GM18873 (cell line): ENCODE data around the gene ELMOD3.
"Not testable (repeated sequence)": the region's sequence is repeated elsewhere in the genome, so short reads cannot be mapped to it uniquely, and the experiment has no call there.

Source experiments
- ATAC-seq: cut with Tn5 transposase; IDR thresholded peaks from one replicate; pipeline ENCODE4 v1.9.1; 2021; ENCODE audit warnings: mild to moderate bottlenecking, moderate library complexity, moderate number of reproducible peaks; ENCODE audit not compliant: unreplicated experiment, low FRiP score

The ELMOD3 gene

GRCh38 chr2:85367180-85367579 lies 12.6 kb downstream of the ELMOD3 start:
- ATAC-seq, result no peak

- no peak for ATAC-seq
Measured at GRCh38 chr2:85368921-85369320, 14.4 kb downstream of the ELMOD3 start.

- no peak for ATAC-seq
Measured at GRCh38 chr2:85369500-85369899, 14.9 kb downstream of the ELMOD3 start.

- no peak for ATAC-seq
Measured at GRCh38 chr2:85371045-85371444, 16.5 kb downstream of the ELMOD3 start.

GRCh38 chr2:85376291-85377065 lies 21.9 kb downstream of the ELMOD3 start:
- ATAC-seq, result no peak

- ATAC-seq, result no peak
Measured at GRCh38 chr2:85377083-85377482, 22.5 kb downstream of the ELMOD3 start.

GRCh38 chr2:85378257-85378656 lies 23.7 kb downstream of the ELMOD3 start:
- ATAC-seq, result no peak

GRCh38 chr2:85380048-85380447 lies 25.5 kb downstream of the ELMOD3 start:
- no peak for ATAC-seq

- not testable (repeated sequence) for ATAC-seq
Measured at GRCh38 chr2:85383151-85383550, 28.6 kb downstream of the ELMOD3 start.

- ATAC-seq, result no peak
Measured at GRCh38 chr2:85383850-85384249, 29.3 kb downstream of the ELMOD3 start.

GRCh38 chr2:85385746-85386145 lies 31.2 kb downstream of the ELMOD3 start:
- ATAC-seq, result no peak

GRCh38 chr2:85387754-85388153 lies 33.2 kb downstream of the ELMOD3 start:
- no peak for ATAC-seq

GRCh38 chr2:85388878-85389538 lies 34.4 kb downstream of the ELMOD3 start:
- ATAC-seq, result no peak

GRCh38 chr2:85390941-85391669 lies 36.5 kb downstream of the ELMOD3 start:
- ATAC-seq, result no peak

- no peak for ATAC-seq
Measured at GRCh38 chr2:85393836-85394235, 39.3 kb downstream of the ELMOD3 start.

- ATAC-seq, result no peak
Measured at GRCh38 chr2:85394261-85394681, 39.7 kb downstream of the ELMOD3 start.

GRCh38 chr2:85394976-85395375 lies 40.4 kb downstream of the ELMOD3 start:
- ATAC-seq, result no peak

- no peak for ATAC-seq
Measured at GRCh38 chr2:85395912-85396475, 41.4 kb downstream of the ELMOD3 start.

GRCh38 chr2:85396531-85397470 lies 42.2 kb downstream of the ELMOD3 start:
- ATAC-seq, result no peak

GRCh38 chr2:85397925-85398331 lies 43.4 kb downstream of the ELMOD3 start:
- ATAC-seq, result no peak
